NCI-H345 treated with DMSO at 0.1 percent for 48 hours (cell line): ENCODE measurements around the gene THSD8.
A peak's percentile ranks its signal among the peaks of the same experiment; 100 is the strongest.
"Not testable (repeated sequence)": the region's sequence is repeated elsewhere in the genome, so short reads cannot be mapped to it uniquely, and the experiment has no call there.

ENCODE experiments used
- DNase-seq: peaks from one replicate; lab custom pipeline; 2025; ENCODE audit not compliant: unreplicated experiment; lab: John Stamatoyannopoulos, UW

Gene THSD8

DNA sequence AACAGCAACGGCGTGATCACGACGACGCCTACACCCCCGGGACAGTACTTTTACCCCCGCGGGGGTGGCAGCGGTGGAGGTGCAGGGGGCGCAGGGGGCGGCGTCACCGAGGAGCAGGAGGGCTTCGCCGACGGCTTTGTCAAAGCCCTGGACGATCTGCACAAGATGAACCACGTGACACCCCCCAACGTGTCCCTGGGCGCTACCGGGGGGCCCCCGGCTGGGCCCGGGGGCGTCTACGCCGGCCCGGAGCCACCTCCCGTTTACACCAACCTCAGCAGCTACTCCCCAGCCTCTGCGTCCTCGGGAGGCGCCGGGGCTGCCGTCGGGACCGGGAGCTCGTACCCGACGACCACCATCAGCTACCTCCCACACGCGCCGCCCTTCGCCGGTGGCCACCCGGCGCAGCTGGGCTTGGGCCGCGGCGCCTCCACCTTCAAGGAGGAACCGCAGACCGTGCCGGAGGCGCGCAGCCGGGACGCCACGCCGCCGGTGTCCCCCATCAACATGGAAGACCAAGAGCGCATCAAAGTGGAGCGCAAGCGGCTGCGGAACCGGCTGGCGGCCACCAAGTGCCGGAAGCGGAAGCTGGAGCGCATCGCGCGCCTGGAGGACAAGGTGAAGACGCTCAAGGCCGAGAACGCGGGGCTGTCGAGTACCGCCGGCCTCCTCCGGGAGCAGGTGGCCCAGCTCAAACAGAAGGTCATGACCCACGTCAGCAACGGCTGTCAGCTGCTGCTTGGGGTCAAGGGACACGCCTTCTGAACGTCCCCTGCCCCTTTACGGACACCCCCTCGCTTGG, 9.6 kb upstream of the THSD8 start:
- no peak for DNase-seq

DNA sequence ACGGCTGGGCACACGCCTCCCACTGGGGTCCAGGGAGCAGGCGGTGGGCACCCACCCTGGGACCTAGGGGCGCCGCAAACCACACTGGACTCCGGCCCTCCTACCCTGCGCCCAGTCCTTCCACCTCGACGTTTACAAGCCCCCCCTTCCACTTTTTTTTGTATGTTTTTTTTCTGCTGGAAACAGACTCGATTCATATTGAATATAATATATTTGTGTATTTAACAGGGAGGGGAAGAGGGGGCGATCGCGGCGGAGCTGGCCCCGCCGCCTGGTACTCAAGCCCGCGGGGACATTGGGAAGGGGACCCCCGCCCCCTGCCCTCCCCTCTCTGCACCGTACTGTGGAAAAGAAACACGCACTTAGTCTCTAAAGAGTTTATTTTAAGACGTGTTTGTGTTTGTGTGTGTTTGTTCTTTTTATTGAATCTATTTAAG, 9.0 kb upstream of the THSD8 start:
- DNase-seq, result no peak

DNA sequence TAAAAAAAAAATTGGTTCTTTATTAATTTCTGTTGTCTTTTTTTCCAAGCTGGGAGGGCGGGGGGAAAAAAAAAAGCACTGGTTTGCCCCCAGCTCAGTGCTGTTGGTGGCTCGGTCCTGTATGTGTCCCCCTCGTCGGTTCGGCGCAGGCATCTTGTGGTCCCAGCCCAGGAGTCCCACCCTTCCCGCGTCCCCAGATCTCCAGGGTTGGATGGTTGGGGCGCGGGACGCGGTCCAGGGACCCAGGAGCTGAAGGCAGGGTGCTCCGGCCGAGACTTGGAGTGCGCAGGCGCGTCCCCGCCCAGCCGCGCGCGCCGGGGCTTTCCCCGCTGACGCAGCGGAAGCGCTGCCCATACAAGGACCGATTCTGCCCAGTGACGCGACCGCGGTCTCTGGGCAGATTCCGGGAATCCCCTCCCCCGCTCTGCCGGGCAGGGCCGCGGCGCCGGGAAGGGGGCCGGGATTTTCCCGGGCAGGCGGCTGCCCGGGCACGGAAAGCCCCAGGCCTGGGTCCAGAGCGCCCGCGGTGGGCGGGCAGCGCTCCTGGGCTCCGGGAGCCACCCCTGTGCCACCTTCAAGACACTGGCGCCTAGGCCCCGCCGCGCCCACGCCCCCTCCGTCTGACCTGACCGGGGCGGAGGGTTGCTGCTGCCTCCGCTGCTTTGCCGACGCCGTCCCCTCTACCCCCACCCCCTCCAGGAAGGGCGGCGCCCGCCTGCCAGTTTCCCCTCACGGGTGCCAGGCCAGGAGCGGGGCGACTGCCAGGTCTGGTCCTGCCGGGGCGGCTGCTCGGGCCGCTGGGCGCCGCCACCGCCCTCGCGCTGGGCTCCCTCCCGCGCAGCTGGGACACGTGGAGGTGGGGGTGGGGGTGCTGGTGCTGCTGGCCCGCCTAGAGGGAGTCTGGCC, 8.3 kb upstream of the THSD8 start:
- DNase-seq, result peak; percentile 16

DNA sequence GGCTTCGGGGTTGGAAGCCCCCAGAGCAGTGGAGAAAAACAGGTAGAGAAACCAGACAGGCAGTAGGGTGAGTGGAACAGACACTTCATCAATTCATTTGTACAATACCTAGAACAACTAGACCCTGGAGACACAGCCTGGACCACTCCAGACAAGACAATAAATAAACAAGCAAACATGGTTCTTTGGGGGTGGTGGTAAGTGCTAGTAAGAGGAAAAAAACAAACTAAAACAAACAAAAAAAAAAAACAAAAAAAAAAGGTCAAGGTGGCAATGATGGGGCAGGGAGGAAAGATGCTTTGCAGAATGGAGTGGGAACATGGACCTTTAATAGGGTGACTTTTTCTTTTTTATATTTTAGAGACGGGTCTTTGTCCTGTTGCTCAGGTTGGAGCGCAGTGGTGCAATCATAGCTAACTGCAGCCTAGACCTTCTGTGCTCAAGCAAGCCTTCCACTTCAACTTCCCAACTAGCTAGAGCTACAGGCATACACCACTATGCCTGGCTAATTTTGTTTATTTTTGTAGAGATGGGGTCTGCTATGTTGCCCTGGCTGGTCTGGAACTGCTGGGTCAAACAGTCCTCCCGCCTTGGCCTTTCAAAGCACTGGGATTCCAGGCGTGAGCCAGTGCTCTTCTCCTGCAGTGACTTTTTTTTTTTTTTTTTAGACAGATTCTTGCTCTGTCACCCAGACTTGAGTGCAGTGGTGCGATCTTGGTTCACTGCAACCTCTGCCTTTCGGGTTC, 7.5 kb upstream of the THSD8 start:
- DNase-seq, result no peak

DNA sequence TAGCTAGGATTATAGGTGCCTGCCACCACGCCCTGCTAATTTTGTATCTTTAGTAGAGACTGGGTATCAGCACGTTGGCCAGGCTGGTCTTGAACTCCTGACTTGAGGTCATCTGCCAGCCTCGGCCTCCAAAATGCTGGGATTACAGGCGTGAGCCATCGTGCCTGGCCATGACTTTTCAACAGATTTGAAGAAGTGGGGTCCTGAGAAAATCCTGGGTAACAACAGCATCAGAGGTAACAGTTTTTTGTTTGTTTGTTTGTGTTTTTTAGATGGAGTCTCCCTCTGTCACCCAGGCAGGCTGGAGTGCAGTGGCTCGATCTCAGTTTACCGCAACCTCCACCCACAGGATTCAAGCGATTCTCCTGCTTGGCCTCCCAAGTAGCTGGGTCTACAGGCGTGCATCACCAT, 6.9 kb upstream of the THSD8 start:
- DNase-seq, result no peak

DNA sequence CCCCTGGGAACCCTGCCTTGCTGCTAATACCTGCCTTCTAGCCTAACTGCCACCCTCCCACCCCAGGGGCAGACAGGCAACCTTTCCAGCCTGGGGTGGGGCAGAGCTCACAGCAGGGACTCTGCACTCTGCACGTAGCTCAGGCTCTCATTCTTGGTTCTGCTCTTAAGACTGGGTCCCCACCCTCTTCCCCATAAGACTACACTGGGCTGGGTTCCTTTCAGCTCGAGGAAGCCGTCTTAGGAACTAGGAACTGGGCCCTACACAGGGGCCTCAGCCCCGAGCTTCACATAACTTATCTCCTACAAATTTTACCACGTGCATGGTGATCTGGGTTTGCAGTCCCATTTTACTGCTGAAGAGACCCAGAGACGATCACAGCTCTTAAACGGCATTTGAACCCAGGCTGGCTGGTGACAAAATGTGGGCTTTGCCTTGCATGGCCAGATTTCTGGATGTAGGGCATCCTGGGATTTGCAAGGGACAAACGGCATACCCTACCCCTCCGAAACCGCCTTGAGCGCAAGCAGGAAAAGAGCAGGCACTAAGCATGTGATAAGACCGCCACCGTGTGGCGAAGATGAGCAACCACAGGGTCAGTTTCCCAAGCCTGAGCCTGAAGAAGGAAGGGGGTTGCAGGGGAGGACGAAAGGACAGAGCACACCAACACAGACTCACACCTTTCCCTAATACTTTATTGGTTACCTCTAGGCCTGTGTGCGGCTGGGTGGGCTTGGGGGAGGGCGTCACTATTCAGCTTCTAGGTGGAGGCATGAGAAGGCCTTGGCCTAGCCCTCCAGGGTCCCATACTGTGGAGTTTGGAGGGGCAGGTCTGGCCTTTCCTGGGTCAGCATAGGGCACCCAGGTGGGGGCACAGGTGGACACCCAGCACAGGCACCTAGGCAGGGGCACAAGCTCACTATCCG, 5.5 kb upstream of the THSD8 start:
- DNase-seq, result peak; percentile 19

DNA sequence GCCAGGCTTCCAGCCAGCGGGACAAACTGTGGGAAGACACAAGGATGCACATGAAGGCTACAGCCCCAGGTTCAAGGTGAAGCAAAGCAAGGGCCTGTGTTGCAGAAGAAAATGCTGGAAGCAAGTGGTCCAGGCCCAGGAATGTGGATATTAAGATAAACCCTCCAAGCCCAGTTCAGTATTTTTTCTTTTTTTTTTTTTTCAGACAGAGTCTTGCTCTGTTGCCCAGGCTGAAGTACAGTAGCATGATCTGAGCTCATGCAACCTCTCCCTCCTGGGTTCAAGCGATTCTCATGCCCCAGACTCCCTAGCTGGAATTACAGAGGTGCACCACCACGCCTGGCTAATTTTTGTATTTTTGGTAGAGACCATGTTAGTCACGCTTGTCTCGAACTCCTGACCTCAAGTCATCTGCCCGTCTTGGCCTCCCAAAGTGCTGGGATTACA, 4.7 kb upstream of the THSD8 start:
- no peak for DNase-seq

DNA sequence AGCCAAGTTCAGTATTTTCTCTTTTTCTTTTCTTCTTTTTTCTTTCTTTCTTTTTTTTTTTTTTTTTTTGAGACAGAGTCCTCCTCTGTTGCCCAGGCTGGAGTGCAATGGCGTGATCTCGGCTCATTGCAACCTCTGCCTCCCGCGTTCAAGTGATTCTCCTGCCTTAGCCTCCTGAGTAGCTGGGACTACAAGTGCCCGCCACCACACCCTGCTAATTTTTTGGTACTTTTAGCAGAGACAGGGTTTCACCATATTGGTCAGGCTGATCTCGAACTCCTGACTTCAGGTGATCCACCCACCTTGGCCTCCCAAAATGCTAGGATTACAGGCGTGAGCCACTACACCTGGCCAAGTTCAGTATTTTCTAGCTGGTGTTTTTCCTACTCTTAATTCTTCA, 4.3 kb upstream of the THSD8 start:
- DNase-seq, result not testable (repeated sequence)

DNA sequence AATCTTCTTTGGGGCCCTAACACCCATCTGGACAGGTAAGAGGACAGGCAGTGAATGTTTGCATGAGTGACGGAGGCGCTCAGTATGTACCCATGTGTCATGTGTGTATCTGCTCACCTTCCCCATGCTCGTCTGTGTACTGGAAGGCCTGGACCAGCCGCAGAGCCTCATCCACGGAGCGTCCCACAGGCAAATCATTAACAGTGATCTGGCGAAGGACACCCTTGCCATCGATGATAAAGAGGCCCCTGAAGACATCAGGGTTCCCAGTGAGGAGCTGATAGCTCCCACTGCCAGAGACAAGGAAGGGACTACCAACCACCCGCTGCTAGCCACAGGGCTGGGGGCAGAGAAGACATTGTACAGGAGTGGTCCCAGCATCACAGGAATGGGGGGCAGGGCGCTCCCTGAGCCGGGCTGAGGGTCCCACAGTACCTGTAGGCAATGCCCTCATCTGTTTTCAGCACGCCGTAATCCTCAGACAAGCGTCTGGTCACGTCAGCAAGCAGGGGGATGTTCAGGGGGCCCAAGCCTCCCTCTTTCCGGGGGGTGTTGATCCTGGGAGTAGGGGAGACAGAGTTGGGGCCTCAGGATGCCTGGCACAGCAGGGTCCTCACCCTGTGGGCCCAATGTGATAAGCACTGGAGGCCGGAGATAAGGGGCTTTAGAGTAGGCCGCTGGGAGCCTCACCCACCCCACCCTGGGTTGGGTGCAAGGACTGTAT, 2.0 kb upstream of the THSD8 start:
- DNase-seq, result no peak

DNA sequence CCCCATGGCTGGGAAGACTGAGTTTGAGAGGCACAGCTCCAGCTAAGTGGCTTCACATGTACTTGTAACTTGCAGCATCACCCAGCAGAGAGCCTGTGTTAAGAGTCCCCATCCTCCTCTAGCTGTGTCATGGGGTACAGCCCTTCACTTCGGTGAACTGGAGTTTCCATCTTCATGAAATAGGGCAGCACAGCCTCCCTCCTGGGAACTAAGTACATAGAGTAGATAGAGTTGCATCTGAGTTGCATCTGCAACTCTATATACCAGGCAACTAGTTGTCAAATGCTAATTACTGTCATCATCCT, 1.5 kb upstream of the THSD8 start:
- DNase-seq, result no peak

DNA sequence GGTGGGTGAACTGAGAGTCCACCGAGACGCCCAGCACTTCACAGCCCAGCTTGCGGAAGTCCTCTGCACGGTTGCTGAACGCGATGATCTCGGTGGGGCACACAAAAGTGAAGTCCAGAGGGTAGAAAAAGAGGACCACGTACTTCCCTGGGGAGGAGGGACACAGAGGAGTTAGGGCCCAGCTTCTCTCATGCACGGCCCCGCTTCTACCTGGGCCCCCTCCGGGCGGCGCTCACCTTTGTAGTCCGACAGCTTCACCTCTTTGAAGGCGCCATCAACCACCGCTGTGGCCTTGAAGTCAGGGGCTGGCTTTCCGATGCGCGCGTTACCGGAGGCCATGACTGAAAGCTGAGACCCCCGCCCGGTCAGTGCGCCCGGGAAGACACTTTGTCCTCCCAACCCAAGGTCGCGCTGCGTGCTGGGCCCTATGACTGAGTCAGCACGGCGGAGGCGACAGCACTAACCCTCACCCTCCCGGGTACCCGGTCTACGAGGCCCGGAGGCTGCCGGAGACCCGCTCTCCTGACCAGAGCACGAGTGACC, 875 bp upstream of the THSD8 start:
- DNase-seq, result no peak

DNA sequence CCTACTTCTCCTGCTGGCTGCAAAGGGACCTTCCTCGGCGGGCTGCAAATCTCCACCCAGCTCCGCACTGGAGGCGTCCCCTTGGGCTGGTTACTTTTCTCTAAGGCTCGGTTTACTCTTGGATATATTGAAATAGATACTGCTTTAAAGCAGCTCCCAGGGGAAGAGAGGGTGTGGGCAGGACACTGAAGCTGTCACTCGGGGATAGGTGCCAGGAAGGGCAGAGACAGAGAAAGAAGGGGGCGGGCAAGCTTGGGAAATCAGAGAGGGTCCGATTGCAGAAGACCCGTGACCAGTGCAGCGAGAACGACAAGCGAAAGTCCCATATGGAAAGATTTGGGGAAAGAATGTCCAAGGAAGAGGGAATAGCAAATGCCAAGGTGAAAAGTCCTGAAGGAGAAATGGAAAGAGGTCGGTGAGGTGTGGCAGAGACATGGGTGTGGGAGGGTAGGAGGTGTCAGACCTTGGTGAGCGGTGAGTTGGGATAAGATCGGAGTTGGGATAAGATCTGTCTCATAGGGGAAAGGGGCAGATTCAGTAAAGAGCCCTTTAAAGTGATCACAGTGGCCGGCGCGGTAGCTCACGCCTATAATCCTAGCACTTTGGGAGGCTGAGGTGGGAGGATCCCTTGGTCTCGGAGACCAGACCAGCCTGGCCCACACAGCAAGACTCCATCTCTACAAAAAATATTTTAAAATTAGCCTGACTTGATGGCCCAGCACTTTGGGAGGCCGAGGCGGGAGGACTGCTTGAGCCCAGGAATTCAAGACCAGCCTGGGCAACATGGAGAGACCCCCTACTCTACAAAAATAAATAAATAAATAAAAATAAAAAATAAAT, 618 bp downstream of the THSD8 start:
- no peak for DNase-seq

DNA sequence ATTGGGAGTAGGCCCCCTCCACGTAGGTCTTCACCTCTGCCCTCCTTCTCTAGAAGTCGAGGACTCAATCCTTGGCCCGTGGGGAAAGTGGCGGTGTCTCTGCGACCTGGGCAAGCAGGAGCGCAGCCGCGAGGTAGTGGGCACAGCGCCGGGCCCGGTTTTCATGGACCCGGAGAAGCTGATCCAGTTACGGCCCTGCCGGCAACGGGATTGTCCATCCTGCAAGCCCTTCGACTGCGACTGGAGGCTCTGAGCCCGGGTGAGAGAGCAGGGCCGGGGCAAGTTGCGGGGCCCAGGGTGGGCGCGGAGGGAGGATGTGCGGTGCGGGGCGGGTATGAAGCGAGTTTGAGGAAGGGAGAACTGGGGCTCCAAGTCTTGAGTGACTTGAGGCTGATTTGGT, 2.2 kb downstream of the THSD8 start:
- no peak for DNase-seq

DNA sequence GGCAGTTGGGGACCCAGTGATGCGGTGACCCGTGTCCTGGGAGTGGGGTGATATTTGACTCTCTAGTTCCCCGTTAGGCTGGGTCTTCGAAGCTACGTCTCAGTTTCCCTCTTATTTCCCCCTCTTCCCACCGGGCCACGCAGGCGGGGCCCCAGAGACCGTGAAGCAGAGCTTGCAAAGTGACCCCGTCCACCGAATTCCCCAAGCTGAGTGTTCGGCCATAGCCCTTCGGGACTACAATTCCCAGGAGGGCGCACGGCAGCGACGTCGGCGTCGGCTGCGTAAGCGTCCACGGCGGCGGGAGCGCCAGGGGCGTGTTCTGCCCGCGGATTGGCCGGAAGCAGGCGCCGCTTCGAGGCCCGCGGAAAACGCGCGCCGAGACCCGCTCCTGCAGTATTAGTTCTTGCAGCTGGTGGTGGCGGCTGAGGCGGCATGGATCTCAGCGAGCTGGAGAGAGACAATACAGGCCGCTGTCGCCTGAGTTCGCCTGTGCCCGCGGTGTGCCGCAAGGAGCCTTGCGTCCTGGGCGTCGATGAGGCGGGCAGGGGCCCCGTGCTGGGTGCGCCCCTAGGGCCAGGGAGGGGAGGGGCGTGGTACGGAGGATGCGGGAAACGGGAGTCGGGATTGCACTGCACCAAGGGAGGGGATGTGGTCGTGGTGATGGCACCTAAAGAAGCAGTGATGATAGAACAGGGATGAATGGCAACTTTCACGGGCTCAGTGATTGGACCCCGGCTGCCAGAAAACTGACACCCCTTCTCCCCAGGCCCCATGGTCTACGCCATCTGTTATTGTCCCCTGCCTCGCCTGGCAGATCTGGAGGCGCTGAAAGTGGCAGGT, 4.6 kb downstream of the THSD8 start, which contains the start of gene RNASEH2A:
TSS of gene RNASEH2A (plus strand) at position 343 of the 840 bp plus-strand sequence. CDS start at position 433, 90 bp downstream.
- DNase-seq, result peak; percentile 26

DNA sequence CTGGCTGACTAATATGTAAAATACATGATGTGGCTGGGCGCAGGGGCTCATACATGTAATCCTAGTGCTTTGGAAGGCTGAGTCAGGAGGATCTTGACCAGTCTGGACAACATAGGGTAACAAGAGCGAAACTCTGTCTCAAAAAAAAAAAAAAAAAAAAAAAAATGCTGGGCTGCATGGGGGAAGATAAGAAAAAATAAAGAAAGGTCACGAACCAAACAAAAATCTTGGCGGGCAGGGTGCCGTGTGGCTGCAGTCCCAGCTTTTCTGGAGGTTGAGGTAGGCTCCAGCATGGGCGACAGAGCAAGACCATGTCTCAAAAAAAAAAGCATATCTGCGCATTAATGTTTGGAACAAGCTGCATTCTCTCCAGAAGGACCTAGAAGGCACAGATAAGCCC, 13.2 kb downstream of the THSD8 start:
- no peak for DNase-seq

DNA sequence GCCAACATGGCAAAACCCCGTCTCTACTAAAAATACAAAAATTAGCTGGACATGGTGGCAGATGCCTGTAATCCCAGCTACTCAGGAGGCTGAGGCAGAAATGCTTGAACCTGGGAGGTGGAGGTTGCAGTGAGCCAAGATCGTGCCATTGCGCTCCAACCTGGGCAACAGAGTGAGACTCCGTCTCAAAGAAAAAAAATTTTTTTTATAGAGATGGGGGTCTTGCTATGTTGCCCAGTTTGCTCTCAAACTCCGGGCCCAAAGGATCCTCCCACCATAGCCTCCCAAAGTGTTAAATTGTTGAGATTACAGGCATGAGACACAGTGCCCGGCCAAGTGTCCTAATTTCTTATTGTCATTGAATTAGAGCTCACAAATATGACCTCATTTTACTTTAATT, 15.3 kb downstream of the THSD8 start:
- DNase-seq, result not testable (repeated sequence)

DNA sequence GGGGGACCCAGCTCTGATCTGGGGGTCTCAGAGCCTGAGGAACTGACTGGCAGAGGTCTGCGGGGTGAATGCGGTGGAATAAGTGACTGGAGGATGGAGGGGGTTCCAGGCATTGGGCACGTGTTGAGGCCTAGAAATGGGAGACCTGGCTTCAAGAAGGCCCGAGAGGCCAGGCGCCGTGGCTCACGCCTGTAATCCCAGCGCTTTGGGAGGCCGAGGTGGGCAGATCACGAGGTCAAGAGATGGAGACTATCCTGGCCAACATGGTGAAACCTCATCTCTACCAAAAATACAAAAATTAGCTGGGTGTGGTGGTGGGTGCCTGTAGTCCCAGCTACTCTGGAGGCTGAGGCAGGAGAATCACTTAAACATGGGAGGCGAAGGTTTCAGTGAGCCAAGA, 15.9 kb downstream of the THSD8 start:
- DNase-seq, result not testable (repeated sequence)

DNA sequence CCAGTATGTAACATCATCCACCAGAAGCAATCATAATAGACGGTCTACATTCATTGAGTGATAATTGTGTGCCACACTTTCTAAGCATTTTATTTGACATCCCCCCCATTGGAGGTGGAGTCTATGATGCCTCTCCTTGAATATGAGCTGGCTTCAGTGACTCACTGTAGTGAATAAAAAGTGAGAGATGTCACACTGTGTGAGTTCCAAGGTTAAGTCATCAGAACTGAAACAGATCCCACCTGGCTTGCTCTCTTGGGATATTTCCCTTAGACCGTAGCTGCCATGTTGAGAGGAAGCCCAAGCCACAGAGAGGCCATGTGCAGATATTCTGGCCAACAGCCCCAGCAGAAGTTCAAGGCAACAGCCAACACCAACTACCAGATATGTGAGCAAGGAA, 19.9 kb downstream of the THSD8 start:
- no peak for DNase-seq
